Measurements from ENCODE around the gene SLC4A1. TPM values are rescaled to one million over a fixed set of nuclear protein-coding genes. Genes with fewer than 3 reads are reported as not detected.

SLC4A1 gene
- total RNA-seq = not detected in 2 replicates

DNA sequence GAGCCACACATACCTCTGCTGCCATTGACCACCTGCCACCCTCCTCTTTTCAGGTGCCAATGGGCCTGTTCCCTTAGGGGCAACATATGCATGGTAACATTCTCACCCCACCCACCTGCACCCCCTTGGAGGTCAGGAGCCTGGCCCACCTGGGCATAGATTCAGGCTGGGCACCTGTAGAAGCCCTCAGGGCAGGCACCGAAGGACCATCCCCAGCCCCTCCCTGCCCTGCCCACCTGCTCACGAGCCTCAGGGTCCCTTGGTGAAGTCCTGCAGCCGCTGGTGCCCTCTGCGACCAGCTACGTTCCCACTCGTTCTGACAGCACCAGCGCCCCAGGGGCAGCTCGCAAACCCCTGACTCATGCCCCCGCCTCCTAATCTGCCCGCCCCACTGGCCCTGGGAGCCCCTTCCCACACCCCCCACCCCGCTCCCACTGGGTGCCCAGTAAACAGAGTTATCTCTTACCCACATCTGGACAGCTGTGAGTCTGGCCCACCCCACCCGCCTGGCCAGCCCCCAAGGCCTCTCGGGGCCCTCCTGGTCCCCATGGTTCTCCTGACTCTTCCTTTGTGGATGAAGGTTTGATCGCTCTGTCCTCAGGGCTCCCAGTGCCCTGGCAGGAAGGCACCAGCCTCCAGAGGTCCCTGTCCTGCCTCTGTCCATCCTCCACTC, at the start of gene SLC4A1:
SLC4A1 (minus strand) TSS at position 318 of the 673 bp plus-strand sequence. CDS start 5,269 bp downstream, outside the sequence.

DNA sequence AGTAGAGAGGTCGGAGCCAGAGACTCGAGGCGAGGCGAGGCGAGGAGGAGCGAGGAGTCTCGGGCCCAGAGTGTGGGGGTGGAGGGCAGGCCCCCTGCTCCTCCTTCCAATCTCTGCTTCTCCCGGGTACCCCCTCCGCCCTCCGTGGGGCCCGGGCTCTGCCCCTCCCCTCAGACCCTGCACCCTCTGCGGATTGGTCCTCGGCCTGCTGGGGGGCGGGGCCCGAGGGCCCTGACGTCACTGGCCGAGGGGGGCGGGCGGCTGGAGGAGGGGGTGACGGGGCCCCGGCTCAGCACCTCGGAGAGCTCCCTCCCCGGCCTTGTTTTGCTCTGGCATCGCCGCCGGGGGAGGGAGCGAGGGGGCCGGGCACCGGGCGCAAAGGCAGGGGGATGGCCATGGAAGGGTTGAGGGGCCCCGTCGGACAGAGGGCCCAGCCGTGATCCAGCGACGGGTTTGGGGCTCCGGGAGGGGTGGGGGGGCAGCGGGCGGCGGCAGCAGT, 40.4 kb upstream of the SLC4A1 start, which contains the start of gene RUNDC3A:
RUNDC3A (plus strand) TSS at position 282 of the 499 bp plus-strand sequence. CDS start 232 bp downstream, outside the sequence.

DNA sequence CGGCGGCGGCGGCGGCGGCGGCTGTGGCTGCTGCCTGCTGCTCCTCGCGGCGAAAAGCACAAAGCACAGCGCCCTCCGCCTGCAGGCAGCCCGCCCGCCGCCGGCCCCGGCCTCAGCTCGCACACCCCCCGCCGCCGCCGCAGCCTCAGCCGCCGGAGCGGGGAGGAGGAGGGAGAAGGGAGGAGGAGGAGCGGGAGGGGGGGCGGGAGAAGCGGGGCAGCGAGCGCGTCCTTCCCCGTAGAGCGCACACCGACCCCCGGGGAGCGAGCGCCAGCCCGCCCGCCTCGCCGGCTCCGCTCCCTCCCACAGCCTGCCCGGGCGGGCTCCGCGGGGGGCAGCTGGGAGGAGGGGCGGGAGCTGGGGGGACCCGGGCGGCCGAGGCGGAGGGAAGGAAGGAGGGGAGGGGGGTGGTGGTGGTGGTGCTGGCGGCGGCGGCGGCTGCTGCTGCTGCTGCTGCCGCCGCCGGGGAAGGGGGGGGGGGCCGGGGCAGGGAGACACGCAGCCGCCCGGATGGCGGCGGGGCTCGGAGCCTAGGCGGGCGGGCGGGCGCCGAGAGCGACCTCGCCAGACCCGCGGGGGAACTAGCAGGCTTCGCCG, 48.2 kb downstream of the SLC4A1 start, which contains the start of gene UBTF:
UBTF (minus strand) TSS at position 60 of the 597 bp plus-strand sequence. CDS start 1,446 bp downstream, outside the sequence.

DNA sequence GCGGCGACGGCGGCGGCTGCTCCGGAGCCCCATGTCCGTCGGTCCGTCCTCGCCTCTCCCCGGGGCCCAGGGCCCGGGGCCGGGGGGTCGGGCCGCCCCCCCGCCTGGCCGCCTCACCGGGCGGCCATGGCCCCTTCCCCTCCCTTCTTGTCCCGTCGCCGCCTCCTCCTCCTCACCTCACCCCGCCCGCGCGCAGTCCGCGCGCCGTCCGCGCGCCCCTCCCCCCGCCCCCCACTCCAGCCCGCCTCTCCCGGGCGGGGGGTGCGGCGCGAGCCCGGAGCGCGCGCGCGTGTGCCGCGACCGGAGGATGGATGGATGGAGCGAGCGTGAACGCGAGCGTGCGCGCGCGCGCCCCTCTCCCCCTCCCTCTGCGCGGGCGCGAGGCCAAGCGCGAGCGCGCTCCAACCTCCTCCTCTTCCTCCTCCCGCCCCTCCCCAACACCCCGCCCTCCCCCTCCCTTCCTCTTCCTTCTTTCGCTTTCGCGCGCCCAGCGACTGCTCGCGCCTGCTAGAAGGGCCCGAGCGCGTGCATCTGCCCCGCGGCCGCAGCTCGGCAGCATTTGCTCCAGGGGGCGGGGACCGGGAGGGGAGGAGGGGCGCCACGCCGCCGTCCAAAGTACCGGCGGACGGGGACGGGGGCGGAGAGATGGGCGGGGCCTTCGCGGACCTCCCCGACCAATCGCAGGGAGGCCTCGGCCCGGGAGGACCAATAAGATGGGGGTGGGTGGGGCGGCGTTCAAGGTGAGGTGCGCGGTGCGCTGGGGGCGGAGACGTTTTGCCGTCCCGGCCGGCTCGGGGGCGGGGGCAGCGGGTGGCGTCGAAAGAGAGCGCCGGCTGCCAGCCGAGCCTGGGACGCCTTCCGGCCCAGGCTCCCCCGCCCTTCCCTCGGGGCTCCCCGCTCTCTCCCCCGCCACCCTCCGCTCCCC, 68.1 kb downstream of the SLC4A1 start, which contains the start of gene ATXN7L3:
ATXN7L3 (minus strand) TSS at position 332 of the 925 bp plus-strand sequence. CDS start 1,814 bp downstream, outside the sequence.

Other genes starting within 250 kb of the SLC4A1 start
- gene LSM12, start 201.5 kb downstream of the SLC4A1 start, total RNA-seq = 21.3 and 23.3 TPM in 2 replicates
- gene G6PC3, start 197.4 kb downstream of the SLC4A1 start, total RNA-seq = 29.9 and 33.6 TPM in 2 replicates
- gene HDAC5, start 144.5 kb downstream of the SLC4A1 start, total RNA-seq = 59.1 and 95.5 TPM in 2 replicates
- 0.85 and 0.99 TPM in 2 replicates for gene HROB, start 126.2 kb downstream of the SLC4A1 start, total RNA-seq
- gene ASB16, start 97.4 kb downstream of the SLC4A1 start, total RNA-seq = 0.33 and 0.40 TPM in 2 replicates
- gene TMUB2, start 81.2 kb downstream of the SLC4A1 start, total RNA-seq = 35.6 and 38.0 TPM in 2 replicates
- gene ATXN7L3, start 68.3 kb downstream of the SLC4A1 start, total RNA-seq = 49.3 and 50.2 TPM in 2 replicates
- 37.5 and 41.2 TPM in 2 replicates for gene UBTF, start 48.5 kb downstream of the SLC4A1 start, total RNA-seq
- 0.13 and 0.20 TPM in 2 replicates for gene RUNDC3A, start 40.5 kb upstream of the SLC4A1 start, total RNA-seq
- gene SLC25A39, start 56.7 kb upstream of the SLC4A1 start, total RNA-seq = 64.0 and 102 TPM in 2 replicates
- 556 and 750 TPM in 2 replicates for gene GRN, start 77.2 kb upstream of the SLC4A1 start, total RNA-seq
- 4.5 and 5.7 TPM in 2 replicates for gene FAM171A2, start 95.7 kb upstream of the SLC4A1 start, total RNA-seq
- gene ITGA2B, start 121.5 kb upstream of the SLC4A1 start, total RNA-seq = 0.30 and 0.46 TPM in 2 replicates
- 16.8 and 19.3 TPM in 2 replicates for gene GPATCH8, start 235.3 kb upstream of the SLC4A1 start, total RNA-seq